GM23248 (cell line): ENCODE data around the gene PLCH1.

Experiments
- EZH2 ChIP-seq: fragments of 200-600 bp; sonication (generic); IDR thresholded peaks from 2 replicates; pipeline ENCODE4 v1.6.1; 2018; ENCODE audit warnings: antibody characterized with exemption, mild to moderate bottlenecking; ENCODE audit not compliant: insufficient read depth, poor library complexity, severe bottlenecking
- EZH2phosphoT487 ChIP-seq: fragments of 200-600 bp; sonication (generic); IDR thresholded peaks from 2 replicates; pipeline ENCODE4 v1.6.1; 2018; ENCODE audit warnings: antibody characterized with exemption, moderate library complexity, mild to moderate bottlenecking, low read depth; ENCODE audit not compliant: insufficient read depth

DNA sequence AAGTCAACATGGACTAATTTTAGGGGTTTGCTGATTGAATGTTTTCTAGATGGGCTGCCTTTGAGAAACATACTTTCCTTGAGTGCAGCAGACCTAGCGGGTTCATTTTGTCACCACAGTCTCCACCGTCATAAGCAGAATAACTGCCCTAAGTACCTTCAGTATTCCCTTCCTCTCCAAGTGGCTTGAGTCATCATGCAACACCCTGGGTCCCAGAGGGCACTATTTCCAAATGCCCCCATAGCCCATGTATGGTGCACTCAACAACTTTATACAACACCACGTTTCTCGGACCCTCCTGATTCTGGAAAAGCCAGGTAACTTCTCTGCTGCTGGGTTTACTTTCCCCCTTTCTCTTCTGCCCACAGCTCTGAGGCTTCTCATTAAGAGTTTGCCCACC, 300.1 kb downstream of the PLCH1 start:
- no peak for TF ChIP-seq EZH2phosphoT487
- no peak for TF ChIP-seq EZH2
